Measurements from ENCODE around the gene HDGFL2. TPM values are rescaled to one million over a fixed set of nuclear protein-coding genes. Genes with fewer than 3 reads are reported as not detected.

Gene HDGFL2
- total and polyA plus RNA-seq, 8 donors, result 30.9 to 87.4 (median 73.1) TPM

GRCh38 chr19:4431808-4432674, 40.1 kb upstream of the HDGFL2 start:
- Histone ChIP-seq H3K9me3 (no peaks in the 10 kb centered on the region), H3K4me1 (peaks cover 0 to 28% of the 10 kb centered on the region in 2 donors), H3K27me3 (no peaks in the 10 kb centered on the region), H3K27ac (peak overlapping the region in 1 of 2 donors; percentile 69), H3K4me3 (no peak overlapping the region), H3K36me3 (peaks cover 0 to 73% of the 10 kb centered on the region in 2 donors)
- TF ChIP-seq CTCF (IDR thresholded peaks at IDR 0.05), result no peak
- ATAC-seq, result peak; percentile 62
- DNase-seq, result no peak
- intact Hi-C loops (cut with DNase I), result no loop called here

GRCh38 chr19:4432918-4433506, 39.1 kb upstream of the HDGFL2 start:
- DNase-seq (no peak), ATAC-seq (no peak)
- H3K4me3 ChIP-seq, result no peak overlapping the region
- no peaks in the 10 kb centered on the region for H3K9me3 ChIP-seq
- intact Hi-C loops (cut with DNase I), result no loop called here
- no peak overlapping the region for H3K27ac ChIP-seq
- no peaks in the 10 kb centered on the region for H3K27me3 ChIP-seq
- TF ChIP-seq CTCF (IDR thresholded peaks at IDR 0.05), result no peak
- peaks cover 0 to 74% of the 10 kb centered on the region in 2 donors for H3K36me3 ChIP-seq
- H3K4me1 ChIP-seq, result peaks cover 0 to 28% of the 10 kb centered on the region in 2 donors

- H3K9me3 ChIP-seq, result no peaks in the 10 kb centered on the region
These were observed 37.7 kb upstream of the HDGFL2 start for GRCh38 chr19:4434391-4434790.

GRCh38 chr19:4436231-4436630, 35.9 kb upstream of the HDGFL2 start:
- TF ChIP-seq CTCF (IDR thresholded peaks at IDR 0.05), result no peak
- H3K9me3 ChIP-seq, result no peaks in the 10 kb centered on the region
- ATAC-seq (no peak), DNase-seq (no peak)
- intact Hi-C loops (cut with DNase I), result no loop called here
- peaks cover 0 to 57% of the 10 kb centered on the region in 2 donors for H3K36me3 ChIP-seq
- H3K4me3 ChIP-seq, result no peak overlapping the region
- no peaks in the 10 kb centered on the region for H3K27me3 ChIP-seq
- H3K4me1 ChIP-seq, result peaks cover 0 to 14% of the 10 kb centered on the region in 2 donors
- H3K27ac ChIP-seq, result no peak overlapping the region

More at GRCh38 chr19:4434391-4434790, 37.7 kb upstream of the HDGFL2 start:
- DNase-seq (no peak), ATAC-seq (no peak)
- H3K4me1 ChIP-seq, result peaks cover 0 to 28% of the 10 kb centered on the region in 2 donors
- intact Hi-C loops (cut with DNase I), result no loop called here
- H3K27ac ChIP-seq, result no peak overlapping the region
- no peak for TF ChIP-seq CTCF (IDR thresholded peaks at IDR 0.05)
- no peaks in the 10 kb centered on the region for H3K27me3 ChIP-seq
- no peak overlapping the region for H3K4me3 ChIP-seq
- peaks cover 0 to 62% of the 10 kb centered on the region in 2 donors for H3K36me3 ChIP-seq

GRCh38 chr19:4437103-4437502, 35.0 kb upstream of the HDGFL2 start:
- Histone ChIP-seq H3K4me1 (peaks cover 0 to 5% of the 10 kb centered on the region in 2 donors), H3K27me3 (no peaks in the 10 kb centered on the region), H3K9me3 (no peaks in the 10 kb centered on the region), H3K4me3 (no peak overlapping the region), H3K36me3 (peaks cover 0 to 49% of the 10 kb centered on the region in 2 donors), H3K27ac (no peak overlapping the region)
- no peak for TF ChIP-seq CTCF (IDR thresholded peaks at IDR 0.05)
- intact Hi-C loops (cut with DNase I), result no loop called here
- no peak for ATAC-seq
- DNase-seq, result no peak
